ENCODE results near the gene CD68.

DNA sequence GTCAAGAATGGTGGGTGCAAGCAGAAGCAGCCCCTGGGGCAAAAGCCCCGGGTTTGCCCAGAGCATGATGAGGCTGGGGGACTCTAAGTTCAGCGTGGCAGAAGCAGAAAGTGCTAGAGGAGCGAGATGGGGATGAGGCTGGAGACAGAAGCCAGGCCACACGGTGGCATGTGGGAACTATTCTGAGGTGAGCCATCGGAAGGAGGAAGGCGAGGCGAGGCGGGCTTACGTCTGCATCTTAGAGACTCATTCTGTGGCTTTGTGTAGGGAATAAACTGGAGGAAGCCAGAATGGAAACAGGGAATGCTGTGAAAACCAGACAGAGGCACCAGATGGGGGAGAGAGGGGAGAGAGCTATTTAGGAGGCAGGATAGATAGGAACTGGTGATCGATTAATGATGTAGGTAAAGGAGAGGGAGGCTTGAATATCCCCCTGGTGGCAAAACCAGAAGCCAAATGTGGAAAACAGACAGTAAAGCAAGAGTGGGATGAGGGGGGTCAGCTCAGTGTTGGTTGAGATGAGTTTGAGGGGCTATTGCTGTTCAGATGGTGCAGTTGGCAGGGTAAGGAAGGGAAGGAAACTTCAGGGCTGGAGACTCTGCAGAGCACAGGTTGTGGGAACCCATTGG is 24.0 kb upstream of the CD68 start:
- TF ChIP-seq, protein P1, sequence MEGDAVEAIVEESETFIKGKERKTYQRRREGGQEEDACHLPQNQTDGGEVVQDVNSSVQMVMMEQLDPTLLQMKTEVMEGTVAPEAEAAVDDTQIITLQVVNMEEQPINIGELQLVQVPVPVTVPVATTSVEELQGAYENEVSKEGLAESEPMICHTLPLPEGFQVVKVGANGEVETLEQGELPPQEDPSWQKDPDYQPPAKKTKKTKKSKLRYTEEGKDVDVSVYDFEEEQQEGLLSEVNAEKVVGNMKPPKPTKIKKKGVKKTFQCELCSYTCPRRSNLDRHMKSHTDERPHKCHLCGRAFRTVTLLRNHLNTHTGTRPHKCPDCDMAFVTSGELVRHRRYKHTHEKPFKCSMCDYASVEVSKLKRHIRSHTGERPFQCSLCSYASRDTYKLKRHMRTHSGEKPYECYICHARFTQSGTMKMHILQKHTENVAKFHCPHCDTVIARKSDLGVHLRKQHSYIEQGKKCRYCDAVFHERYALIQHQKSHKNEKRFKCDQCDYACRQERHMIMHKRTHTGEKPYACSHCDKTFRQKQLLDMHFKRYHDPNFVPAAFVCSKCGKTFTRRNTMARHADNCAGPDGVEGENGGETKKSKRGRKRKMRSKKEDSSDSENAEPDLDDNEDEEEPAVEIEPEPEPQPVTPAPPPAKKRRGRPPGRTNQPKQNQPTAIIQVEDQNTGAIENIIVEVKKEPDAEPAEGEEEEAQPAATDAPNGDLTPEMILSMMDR (IDR thresholded peaks at IDR 0.05) = no peak
- TF ChIP-seq POLR2AphosphoS5 (IDR thresholded peaks at IDR 0.05) = no peak

All from prostate gland (tissue), 2 donors.